Mesenchymal stem cell (in vitro differentiated cells and primary cell): ENCODE data around the gene ALOXE3.

Experiments
- DNase-seq: peaks from one replicate; pipeline ENCODE4 v3.0.0-alpha.2; 2013
- H2AFZ ChIP-seq: one replicate; pipeline ENCODE4 v1.6.1; 2013; ENCODE audit warnings: low read depth, mild to moderate bottlenecking, control low read depth, inconsistent platforms, low read length, moderate library complexity
- H2AK5ac ChIP-seq: 2 replicates; pipeline ENCODE4 v1.6.1; 2013; ENCODE audit warnings: low read length, moderate library complexity, mild to moderate bottlenecking, inconsistent platforms; ENCODE audit not compliant: severe bottlenecking
- H2BK120ac ChIP-seq: one replicate; pipeline ENCODE4 v1.6.1; 2013; ENCODE audit warnings: low read depth, mild to moderate bottlenecking, inconsistent platforms, low read length, moderate library complexity
- H2BK12ac ChIP-seq, 2 experiments: one replicate each; pipeline ENCODE4 v1.6.1; 2013; ENCODE audit warnings: inconsistent platforms in 2 of 2, low read length in 2 of 2, mild to moderate bottlenecking in 2 of 2, moderate library complexity in 2 of 2, control low read depth in 1 of 2
- H2BK15ac ChIP-seq: one replicate; pipeline ENCODE4 v1.6.1; 2013; ENCODE audit warnings: mild to moderate bottlenecking, low read depth, inconsistent platforms; ENCODE audit not compliant: poor library complexity, severe bottlenecking
- H2BK5ac ChIP-seq: 2 replicates; pipeline ENCODE4 v1.6.1; 2013; ENCODE audit warnings: low read depth, mild to moderate bottlenecking, low read length, control low read depth, inconsistent platforms; ENCODE audit not compliant: poor library complexity, severe bottlenecking
- H3K14ac ChIP-seq, 2 experiments: one replicate each; pipeline ENCODE4 v1.6.1; 2013; ENCODE audit warnings: inconsistent platforms in 2 of 2, low read length in 2 of 2, control low read depth in 1 of 2, mild to moderate bottlenecking in 1 of 2, moderate library complexity in 1 of 2
- H3K18ac ChIP-seq, 2 experiments: one replicate each; pipeline ENCODE4 v1.6.1; 2013; ENCODE audit warnings: inconsistent platforms in 2 of 2, low read length in 2 of 2, control low read depth in 1 of 2, low read depth in 1 of 2, mild to moderate bottlenecking in 1 of 2
- H3K23ac ChIP-seq, 2 experiments: one replicate each; pipeline ENCODE4 v1.6.1; 2013; ENCODE audit warnings: inconsistent platforms in 2 of 2, low read length in 2 of 2, mild to moderate bottlenecking in 2 of 2, moderate library complexity in 2 of 2, control low read depth in 1 of 2
- H3K27ac ChIP-seq: 2 replicates; pipeline ENCODE4 v1.5.1; 2013; ENCODE audit warnings: mild to moderate bottlenecking, moderate library complexity, low read length, control low read depth, inconsistent platforms; ENCODE audit not compliant: poor library complexity, severe bottlenecking
- H3K27me3 ChIP-seq, 2 experiments: 2 replicates each; pipeline versions ENCODE4 v1.6.1 to v1.7.0; 2013; ENCODE audit warnings: low read length in 2 of 2, mild to moderate bottlenecking in 2 of 2, moderate library complexity in 2 of 2, control low read depth in 1 of 2, inconsistent platforms in 1 of 2; ENCODE audit not compliant: control insufficient read depth in 1 of 2, insufficient read depth in 1 of 2
- H3K36me3 ChIP-seq, 2 experiments: 2 replicates each; pipeline versions ENCODE4 v1.6.1 to v1.7.0; 2013; ENCODE audit warnings: low read length in 2 of 2, control low read depth in 1 of 2, inconsistent platforms in 1 of 2, low read depth in 1 of 2, mild to moderate bottlenecking in 1 of 2; ENCODE audit not compliant: insufficient read depth in 2 of 2, control insufficient read depth in 1 of 2
- H3K4ac ChIP-seq, 2 experiments: one replicate each; pipeline ENCODE4 v1.6.1; 2013; ENCODE audit warnings: inconsistent platforms in 2 of 2, low read length in 2 of 2, mild to moderate bottlenecking in 2 of 2, moderate library complexity in 2 of 2, control low read depth in 1 of 2, low read depth in 1 of 2
- H3K4me1 ChIP-seq: 2 replicates; pipeline ENCODE4 v1.6.1; 2013; ENCODE audit warnings: low read depth, low read length, control low read depth; ENCODE audit not compliant: control insufficient read depth, insufficient read depth
- H3K4me2 ChIP-seq: 2 replicates; pipeline ENCODE4 v1.6.1; 2013; ENCODE audit warnings: low read length, mild to moderate bottlenecking, inconsistent platforms; ENCODE audit not compliant: poor library complexity, severe bottlenecking
- H3K4me3 ChIP-seq, 2 experiments: 2 replicates each; pipeline versions ENCODE4 v1.5.1 to v1.7.0; 2013; ENCODE audit warnings: low read length in 2 of 2, mild to moderate bottlenecking in 2 of 2, control low read depth in 1 of 2, low read depth in 1 of 2; ENCODE audit not compliant: insufficient read depth in 1 of 2
- H3K79me1 ChIP-seq: replicated peaks from 2 replicates; pipeline ENCODE4 v1.6.1; 2013; ENCODE audit warnings: mild to moderate bottlenecking, control low read depth, low read length, inconsistent platforms; ENCODE audit not compliant: poor library complexity, severe bottlenecking
- H3K9ac ChIP-seq: 2 replicates; pipeline ENCODE4 v1.7.0; 2013; ENCODE audit warnings: mild to moderate bottlenecking, low read length, moderate library complexity
- H3K9me3 ChIP-seq: 2 replicates; pipeline ENCODE4 v1.7.0; 2013; ENCODE audit warnings: mild to moderate bottlenecking, low read length; ENCODE audit not compliant: control insufficient read depth
- H4K8ac ChIP-seq: one replicate; pipeline ENCODE4 v1.6.1; 2013; ENCODE audit warnings: inconsistent platforms, mild to moderate bottlenecking, low read length, moderate library complexity
- H4K91ac ChIP-seq: one replicate; pipeline ENCODE4 v1.6.1; 2013; ENCODE audit warnings: mild to moderate bottlenecking, low read length, inconsistent platforms
- WGBS: methylation state at CpG from one replicate; pipeline ENCODE4 v1.1.7; 2013; ENCODE audit warnings: mixed read lengths; 5-methylcytosine and 5-hydroxymethylcytosine counted together

ALOXE3 gene

DNA sequence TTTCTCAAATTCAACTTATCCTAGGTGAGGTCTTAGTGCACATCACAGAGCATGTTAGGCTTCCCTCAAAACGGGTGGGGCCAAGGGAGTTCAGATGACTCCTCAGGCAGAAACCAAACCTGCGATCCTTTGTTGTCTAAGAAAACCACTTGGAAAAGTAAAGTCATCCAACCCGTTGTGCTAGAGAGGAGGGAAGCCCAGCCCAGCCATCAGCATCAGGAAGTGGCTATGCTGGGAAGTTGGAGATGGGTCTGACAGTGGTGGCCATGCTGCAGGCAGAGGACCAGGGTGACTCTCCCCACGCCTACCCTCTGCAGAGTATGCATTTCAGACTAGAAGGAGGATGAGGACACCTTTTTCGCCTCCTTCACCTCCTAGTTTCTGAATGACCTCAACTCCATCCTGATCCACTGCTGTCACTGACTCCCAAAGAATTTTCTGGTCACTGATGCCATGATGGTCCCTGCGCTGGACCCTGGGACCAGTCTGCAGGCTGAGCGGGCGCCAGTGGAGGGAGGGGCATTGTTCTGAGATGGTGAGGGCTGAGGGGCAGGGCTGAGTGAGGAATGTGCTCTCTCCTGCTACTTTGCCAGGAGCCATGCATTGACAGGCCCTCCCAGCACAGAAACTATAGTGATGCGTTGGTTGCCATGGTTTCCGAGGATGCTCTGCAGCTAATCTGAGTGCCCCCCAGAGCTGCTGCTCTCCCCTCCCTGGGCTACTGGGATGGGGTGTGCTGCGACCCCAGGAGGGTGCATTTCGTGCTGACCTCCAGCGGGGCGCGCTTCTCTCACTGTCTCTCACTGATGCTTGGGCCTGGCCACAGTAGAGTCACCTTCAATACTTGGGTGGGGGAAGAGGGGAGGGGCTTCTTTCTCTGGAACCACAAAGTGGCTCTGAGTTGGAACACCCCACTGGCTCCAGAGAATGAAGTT is 51.2 kb downstream of the ALOXE3 start:
- Histone ChIP-seq H3K27me3 (peaks cover 77 to 82% of the 10 kb centered on the region in 2 experiments), H4K91ac (no peak overlapping the region), H3K18ac (no peak overlapping the region), H4K8ac (no peak overlapping the region), H2BK15ac (no peak overlapping the region), H3K23ac (no peak overlapping the region), H3K4me1 (no peaks in the 10 kb centered on the region), H3K4me2 (no peak overlapping the region), H2AK5ac (no peak overlapping the region), H3K4me3 (no peak overlapping the region), H2BK5ac (no peak overlapping the region), H3K14ac (no peak overlapping the region), H3K4ac (no peak overlapping the region), H3K9ac (no peak overlapping the region), H2AFZ (no peak overlapping the region), H3K27ac (no peak overlapping the region), H2BK120ac (no peak overlapping the region), H3K36me3 (no peaks in the 10 kb centered on the region), H3K9me3 (no peaks in the 10 kb centered on the region), H2BK12ac (no peak overlapping the region), H3K79me1 (no peaks in the 10 kb centered on the region)
- WGBS, result 53% methylated on average over 15 of the region's 15 CpGs
- DNase-seq, result no peak

DNA sequence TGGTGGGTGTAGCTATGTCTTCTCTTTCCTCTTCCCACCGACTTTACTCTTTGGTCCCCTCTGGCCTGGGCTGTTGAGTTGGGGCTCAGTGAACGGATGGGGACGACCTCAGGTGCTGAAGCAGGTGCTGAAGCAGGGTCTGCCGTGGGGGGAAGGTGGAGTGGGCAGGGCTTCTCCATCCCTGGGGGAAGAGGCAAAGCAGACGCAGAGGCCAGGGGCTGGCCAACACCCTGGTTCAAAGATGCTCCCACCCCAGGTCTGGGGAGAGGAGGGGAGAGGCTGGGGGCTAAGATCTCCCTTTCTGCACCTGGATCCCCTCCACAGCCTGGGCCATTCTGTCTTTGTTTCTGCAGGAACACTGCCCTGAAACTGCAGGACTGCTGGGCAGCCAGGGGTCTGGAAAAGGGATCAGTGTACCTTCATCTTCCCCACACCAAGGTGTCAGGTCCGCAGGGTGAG is 53.7 kb downstream of the ALOXE3 start:
- whole genome bisulfite sequencing, result 38% methylated on average over 5 of the region's 6 CpGs
- no peak overlapping the region for H3K14ac ChIP-seq
- no peak overlapping the region for H2AK5ac ChIP-seq
- H2BK15ac ChIP-seq, result no peak overlapping the region
- no peak overlapping the region for H2AFZ ChIP-seq
- no peaks in the 10 kb centered on the region for H3K9me3 ChIP-seq
- no peak overlapping the region for H3K4me2 ChIP-seq
- no peak overlapping the region for H2BK5ac ChIP-seq
- H3K9ac ChIP-seq, result no peak overlapping the region
- H3K23ac ChIP-seq, result no peak overlapping the region
- H3K4me1 ChIP-seq, result no peaks in the 10 kb centered on the region
- DNase-seq, result no peak
- no peak overlapping the region for H3K18ac ChIP-seq
- H3K79me1 ChIP-seq, result no peaks in the 10 kb centered on the region
- H3K36me3 ChIP-seq, result no peaks in the 10 kb centered on the region
- H4K91ac ChIP-seq, result no peak overlapping the region
- H3K27ac ChIP-seq, result no peak overlapping the region
- peaks cover 78 to 84% of the 10 kb centered on the region in 2 experiments for H3K27me3 ChIP-seq
- H3K4me3 ChIP-seq, result no peak overlapping the region
- no peak overlapping the region for H2BK120ac ChIP-seq
- no peak overlapping the region for H3K4ac ChIP-seq
- H2BK12ac ChIP-seq, result no peak overlapping the region
- H4K8ac ChIP-seq, result no peak overlapping the region

DNA sequence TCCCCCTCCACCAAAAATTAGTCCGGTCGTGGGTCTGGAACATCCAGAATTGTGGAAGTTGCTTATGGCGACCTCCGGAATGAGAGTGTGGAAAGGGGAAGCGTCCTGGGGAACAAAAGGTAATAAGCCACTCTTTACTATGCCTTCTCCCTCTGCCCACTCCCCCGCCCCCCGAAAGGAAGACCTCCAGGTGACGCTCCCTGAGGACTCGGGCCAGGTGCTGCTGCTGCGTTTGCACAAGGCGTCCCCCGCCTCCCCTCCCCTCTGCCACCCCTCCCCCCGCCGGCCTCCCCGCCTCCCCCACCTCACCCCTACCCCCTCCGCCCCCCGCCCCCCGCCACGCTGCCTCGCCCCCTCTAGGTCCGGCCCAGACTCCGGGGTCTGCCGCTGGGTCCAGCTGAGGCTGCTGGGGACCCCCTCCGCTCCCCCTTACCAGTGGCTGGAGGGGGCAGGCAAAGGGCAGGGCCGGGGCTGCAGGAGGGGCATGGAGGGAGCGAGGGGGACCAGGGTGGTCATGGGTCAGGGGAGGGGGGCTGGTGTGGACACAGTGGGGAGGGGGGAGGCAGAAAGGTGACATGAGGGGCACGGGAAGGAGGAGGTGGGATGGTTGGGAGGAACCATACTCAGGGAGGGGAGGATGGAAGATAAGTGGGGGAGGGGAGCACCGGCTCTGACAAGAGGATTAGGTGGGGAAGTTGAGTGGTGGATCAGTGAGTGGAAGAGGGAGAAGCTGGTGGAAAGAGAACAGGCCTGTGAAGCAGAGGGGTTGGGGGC is 54.4 kb downstream of the ALOXE3 start:
- H4K8ac ChIP-seq, result no peak overlapping the region
- WGBS, result 7% methylated on average over 9 of the region's 28 CpGs
- H3K36me3 ChIP-seq, result no peaks in the 10 kb centered on the region
- peaks cover 81 to 83% of the 10 kb centered on the region in 2 experiments for H3K27me3 ChIP-seq
- no peak overlapping the region for H3K4me2 ChIP-seq
- no peak overlapping the region for H4K91ac ChIP-seq
- no peaks in the 10 kb centered on the region for H3K79me1 ChIP-seq
- H3K9ac ChIP-seq, result no peak overlapping the region
- no peak overlapping the region for H2AK5ac ChIP-seq
- no peak overlapping the region for H3K18ac ChIP-seq
- H2BK12ac ChIP-seq, result no peak overlapping the region
- no peaks in the 10 kb centered on the region for H3K9me3 ChIP-seq
- H3K4me3 ChIP-seq, result no peak overlapping the region
- no peak overlapping the region for H2AFZ ChIP-seq
- no peak for DNase-seq
- H3K4ac ChIP-seq, result no peak overlapping the region
- H3K4me1 ChIP-seq, result no peaks in the 10 kb centered on the region
- no peak overlapping the region for H3K23ac ChIP-seq
- H2BK15ac ChIP-seq, result no peak overlapping the region
- no peak overlapping the region for H2BK5ac ChIP-seq
- no peak overlapping the region for H3K14ac ChIP-seq
- H2BK120ac ChIP-seq, result no peak overlapping the region
- H3K27ac ChIP-seq, result no peak overlapping the region
